Measurements from ENCODE around the gene TRIM29.
"Not testable (repeated sequence)": the region's sequence is repeated elsewhere in the genome, so short reads cannot be mapped to it uniquely, and the experiment has no call there.

The TRIM29 gene

DNA sequence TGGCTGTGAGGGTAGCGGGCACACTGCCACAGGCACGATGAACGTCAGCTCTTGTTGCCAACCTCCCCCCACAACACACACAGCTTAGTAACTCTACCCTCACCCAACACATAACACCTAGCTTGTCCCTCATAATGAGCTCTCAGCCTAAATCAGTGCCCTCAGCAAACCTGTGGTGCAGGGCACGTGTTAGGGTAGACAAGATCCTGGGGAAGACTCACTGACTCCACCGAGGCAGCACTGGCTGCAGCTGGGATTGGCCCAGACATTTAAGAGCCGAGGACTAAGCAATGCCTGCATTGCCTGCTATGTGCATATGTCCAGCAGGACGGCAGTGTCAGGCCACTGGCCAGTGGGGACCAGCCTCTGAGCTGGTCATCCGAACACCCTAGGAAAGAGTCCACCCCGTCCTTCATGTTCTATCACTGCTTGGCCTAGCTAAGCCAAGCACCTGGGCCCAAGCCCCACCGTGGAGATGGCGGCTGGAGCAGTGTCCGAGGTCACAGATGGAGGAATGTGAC is 32.9 kb upstream of the TRIM29 start:
- DNase-seq, result no peak

DNA sequence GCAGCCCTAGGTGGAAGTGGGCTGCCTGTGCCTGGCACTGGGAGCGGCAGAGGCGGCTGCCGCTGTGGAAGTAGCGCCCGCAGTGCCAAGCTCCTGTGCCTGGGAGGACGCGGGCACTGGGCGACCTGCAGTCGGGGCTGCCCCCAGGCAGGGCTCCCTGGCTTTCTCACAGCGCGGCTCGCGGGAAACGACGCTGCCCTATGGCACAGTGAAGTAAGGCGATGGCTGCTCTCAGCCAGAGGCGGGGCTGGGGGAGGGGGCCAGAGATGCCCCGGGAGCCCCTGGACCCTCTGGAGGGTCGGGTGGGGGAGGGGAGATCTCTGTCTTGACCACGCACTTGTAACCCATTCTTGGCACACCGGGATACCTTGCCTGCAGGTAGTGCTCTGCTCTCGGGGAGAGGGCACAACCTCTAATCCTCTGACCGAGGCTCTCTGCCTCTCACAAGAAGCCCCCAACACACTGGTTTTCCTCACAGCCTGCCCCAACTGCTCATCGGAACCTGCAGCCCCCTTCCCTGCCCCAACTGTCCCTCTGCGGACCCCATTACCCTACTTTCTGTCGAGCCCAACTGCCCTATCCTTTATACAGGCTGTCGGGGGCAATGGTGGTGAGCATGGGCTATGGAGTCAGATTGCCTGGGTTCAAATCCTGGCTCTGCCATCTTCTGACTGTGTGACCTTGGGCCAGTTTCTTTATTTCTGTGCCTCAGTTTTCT is 32.2 kb upstream of the TRIM29 start:
- DNase-seq, result no peak

GRCh38 chr11:120168960-120169681 is 31.2 kb upstream of the TRIM29 start:
- no peak for DNase-seq

GRCh38 chr11:120168108-120168959 is 30.4 kb upstream of the TRIM29 start:
- DNase-seq, result no peak

DNA sequence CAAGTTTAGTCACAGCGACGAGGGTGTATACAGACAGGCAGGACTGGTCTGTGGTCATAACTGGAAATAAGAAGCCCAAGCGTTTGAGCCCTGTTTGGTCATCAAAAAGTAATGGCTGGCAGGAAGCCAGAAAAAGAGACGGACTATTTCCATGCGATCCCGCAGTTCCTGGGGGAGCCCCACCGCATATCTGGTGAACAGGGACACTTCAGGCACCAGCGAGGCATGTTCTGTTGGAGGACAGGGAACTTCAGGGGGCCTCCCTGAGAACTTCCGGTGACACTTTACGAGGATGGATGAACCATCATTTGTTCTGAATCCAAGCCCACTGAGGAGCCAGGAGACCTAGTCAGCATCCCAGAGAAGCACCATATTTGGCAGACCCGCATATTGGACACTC is 29.7 kb upstream of the TRIM29 start:
- no peak for DNase-seq

DNA sequence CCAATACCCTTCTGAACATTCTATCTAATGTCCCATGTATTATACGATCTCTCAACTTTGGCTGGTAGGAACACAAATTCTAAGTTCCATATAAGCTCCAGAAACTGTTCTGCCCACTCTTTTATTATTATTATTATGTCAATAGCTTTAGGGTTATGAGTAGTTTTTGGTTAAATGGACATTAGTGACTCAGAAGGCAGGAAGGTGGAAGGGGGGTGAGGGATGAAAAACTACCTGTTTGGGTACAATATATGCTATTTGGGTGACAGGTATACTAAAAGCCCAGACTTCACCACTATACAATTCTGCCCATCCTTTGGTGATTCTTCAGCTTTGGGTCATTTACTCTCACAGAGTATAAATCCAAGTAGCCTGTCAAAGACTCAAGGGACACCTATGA is 22.5 kb upstream of the TRIM29 start:
- no peak for DNase-seq

- DNase-seq, result no peak
Observed at GRCh38 chr11:120153221-120153620, 15.3 kb upstream of the TRIM29 start.

DNA sequence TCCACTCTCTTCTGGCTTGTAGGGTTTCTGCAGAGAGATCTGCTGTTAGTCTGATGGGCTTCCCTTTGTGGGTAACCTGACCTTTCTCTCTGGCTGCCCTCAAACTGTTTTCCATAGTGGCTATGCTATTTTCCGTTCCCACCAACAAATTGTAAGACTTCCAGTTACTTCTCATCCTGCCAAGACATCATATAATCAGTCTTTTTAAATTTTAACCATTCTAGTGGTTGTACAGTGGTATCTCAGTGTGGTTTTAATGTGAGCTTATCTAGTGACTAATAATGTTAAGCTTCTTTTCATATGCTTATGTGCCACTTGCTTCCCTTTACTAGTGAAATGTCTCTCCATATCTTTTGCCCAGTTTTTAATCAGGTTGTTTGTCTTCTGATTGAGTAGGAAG is 13.6 kb upstream of the TRIM29 start:
- DNase-seq, result no peak

GRCh38 chr11:120149246-120149645 is 11.3 kb upstream of the TRIM29 start:
- DNase-seq, result no peak

DNA sequence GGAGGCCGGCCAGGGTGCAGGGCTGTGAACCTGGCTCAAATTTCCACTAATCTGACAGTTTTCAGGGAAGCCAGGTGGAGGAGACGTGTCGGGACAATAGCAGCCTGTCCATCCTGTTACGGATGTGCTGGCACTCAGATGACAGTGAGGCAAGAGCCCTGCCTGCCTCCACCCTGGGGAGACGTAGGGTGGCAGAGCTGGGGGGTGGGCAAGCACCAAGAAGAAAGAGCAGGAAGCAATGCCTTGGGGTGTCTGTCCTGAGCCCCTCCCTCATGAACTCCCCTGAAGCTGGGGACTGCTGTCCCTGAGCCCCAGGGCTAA is 10.0 kb upstream of the TRIM29 start:
- DNase-seq, result no peak

DNA sequence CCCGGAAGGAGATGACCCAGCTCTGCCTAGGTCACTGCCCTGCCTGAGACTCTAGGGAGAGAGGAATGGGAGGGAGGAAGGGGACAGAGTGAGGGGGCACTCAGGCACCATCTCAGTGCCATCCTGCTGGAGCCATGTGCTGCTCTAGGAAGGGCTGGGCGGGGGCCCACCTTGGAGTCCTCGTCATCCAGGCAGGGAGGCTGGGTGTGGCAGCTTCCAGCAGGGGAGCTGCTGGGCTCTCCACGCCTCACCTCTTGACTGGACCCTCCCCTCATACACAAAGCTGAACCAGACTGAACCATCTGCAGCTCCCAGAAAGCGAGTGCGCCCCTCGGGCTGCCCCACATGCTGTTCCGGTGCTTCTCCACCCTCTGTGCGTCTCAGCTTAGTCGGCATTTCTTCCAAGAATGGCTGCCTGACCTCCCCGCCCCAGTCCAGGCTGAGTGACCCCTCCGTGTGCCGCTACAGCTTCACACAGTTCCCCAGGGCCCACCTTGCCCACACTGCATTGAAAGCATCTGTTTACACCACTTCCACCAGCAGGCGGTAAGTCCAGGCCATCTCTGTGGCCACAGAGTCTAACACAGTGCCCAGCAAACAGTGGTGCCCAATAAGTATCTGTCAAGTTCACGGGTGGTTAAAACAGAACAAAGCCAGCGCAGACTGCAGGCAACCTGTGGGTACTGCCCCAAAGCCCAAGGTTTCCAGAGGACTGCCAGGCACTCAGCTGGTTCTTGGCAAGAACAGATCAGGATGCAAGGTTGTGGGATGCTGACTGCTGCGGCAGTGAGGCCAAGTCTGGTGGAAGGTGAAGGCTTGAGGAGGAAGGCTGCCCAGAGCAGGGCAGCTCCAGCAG is 9.4 kb upstream of the TRIM29 start:
- DNase-seq, result no peak

- DNase-seq, result no peak
Observed at GRCh38 chr11:120146413-120147093, 8.6 kb upstream of the TRIM29 start.

DNA sequence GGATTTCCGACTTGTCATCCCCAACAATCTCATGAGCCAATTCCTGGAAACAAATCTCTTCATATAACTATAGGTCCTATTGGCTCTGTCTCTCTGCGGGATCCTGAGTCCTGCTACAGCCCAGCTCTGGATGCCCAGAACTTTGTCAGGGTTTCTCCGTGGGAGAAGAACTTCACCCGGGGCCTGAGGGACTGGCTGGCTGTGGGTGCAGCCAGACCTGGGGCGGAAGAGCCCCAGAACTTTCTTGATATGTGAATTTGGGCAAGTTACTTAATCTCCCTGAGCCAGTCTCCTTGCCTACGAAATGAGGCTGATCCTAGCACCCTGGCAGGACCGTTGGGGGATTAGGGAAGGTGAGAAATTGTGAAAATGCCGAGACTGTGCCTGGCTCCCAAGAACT is 6.6 kb upstream of the TRIM29 start:
- DNase-seq, result no peak

DNA sequence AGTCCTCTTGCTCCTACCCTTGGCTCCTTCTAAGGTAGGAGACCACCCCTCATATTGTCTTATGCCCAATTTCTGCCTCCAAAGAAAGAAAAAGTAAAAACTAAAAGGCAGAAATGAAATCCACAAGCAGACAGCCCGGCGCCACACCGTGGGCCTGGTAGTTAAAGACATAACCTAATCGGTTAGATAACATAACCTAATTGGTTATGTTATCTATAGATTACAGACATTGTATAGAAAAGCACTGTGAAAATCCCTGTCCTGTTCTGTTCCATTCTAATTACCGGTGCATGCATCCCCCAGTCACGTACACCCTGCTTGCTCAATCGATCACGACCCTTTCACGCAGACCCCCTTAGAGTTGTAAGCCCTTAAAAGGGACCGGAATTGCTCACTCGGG is 5.6 kb upstream of the TRIM29 start:
- DNase-seq, result not testable (repeated sequence)

DNA sequence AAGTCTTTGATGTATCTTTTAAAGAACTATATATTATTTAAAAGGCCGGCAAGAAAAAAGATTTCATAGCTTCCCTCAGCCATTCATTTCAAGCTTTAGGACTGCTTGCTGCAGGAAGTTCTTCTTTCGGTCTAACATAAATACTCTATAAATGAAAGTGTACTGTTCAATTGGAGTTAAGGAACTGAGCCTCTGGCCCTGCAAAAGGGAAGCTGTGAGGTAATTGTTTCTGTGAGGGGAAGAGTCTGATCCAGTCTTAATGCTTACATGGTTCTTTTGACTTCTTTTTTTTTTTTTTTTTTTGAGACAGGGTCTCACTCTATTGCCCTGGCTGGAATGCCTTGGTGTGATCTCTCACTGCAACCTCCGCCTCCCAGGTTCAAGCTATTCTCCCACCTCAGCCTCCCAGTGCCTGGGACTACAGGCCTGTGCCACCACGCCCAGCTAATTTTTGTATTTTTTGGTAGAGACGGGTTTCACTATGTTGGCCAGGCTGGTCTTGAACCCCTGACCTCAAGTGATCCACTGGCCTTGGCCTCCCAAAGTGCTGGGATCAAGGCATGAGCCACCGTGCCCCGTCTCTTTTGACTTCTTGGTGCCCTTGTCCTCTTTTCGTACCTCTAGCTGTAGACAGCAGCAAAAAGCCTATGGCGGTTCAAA is 4.7 kb upstream of the TRIM29 start:
- DNase-seq, result no peak

GRCh38 chr11:120141768-120142423 is 4.0 kb upstream of the TRIM29 start:
- no peak for DNase-seq

DNA sequence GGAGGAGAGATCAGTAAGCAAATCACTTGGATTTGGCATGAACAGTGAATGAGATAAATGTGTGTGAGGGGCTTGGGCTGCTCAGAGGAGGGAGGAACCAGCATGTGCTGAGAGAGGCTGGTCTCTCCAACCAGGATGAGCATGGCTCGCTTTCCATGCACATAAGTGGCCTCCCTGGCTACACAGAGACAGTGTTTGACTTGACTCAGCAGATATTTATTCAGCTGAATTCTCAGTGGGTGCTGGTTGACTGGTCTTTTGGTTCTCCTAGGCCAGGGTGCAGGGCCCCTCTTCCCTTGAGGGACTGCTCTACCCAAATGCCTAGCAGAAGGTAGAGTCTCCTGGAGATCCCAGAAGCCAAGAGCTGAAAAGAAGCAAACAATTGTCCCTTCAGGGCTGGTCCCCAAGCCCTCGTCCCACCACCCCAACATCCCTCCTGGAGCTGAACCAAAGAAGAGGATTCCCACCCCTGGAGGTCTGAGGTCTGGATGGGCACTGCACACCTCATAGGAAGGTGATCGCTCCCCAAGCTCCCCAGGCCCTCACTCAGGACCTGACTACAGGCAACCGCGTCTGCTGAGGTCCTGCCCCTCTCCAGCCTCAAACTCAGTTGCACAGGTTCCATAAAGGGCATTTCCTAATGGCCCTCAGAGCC is 3.3 kb upstream of the TRIM29 start:
- no peak for DNase-seq

- no peak for DNase-seq
Observed at GRCh38 chr11:120139316-120140069, 1.6 kb upstream of the TRIM29 start.

DNA sequence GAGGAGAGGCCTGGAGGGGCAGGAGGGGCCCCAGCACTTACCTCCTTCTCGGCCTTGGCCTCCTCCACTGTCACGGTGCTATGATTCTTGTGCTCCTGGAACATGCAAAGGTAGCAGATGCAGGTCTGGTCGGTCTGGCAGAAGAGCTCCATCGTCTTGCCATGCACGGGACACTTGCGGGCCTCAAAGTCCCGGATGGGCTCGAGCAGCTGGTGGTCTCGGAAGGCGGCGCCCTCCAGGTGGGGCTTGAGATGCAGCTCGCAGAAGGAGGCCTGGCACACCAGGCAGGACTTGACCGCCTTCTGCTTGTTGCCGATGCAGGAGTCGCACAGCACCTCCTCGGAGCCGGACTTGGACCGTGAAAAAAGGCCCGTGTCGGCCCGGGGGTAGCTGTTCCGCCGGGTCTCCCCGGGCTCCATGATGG is 714 bp downstream of the TRIM29 start:
- no peak for DNase-seq

- no peak for DNase-seq
Observed at GRCh38 chr11:120136356-120136755, 1.6 kb downstream of the TRIM29 start.
